Measurements from ENCODE around the gene ZBTB7C. TPM values are rescaled to one million over a fixed set of nuclear protein-coding genes. Genes with fewer than 3 reads are reported as not detected.

The ZBTB7C gene
- total RNA-seq, 2 donors from 2014 or later = 1.3 to 2.3 TPM

GRCh38 chr18:48364146-48364545 is 45.0 kb downstream of the ZBTB7C start:
- H3K9me3 ChIP-seq = no peaks in the 10 kb centered on the region
- intact Hi-C loops (cut with DNase I) = no loop called here
- WGBS, 2 donors = 95% methylated on average over 5 of the region's 5 CpGs
- H3K27ac ChIP-seq = no peak overlapping the region
- no peaks in the 10 kb centered on the region for H3K36me3 ChIP-seq (replicated peaks in 1 of 2; ENCODE audit: insufficient read depth in 1 of 2, low read depth in 2 of 2)
- H3K4me3 ChIP-seq = no peak overlapping the region
- ATAC-seq = no peak
- no peak for DNase-seq
- no peak for TF ChIP-seq POLR2A (IDR thresholded peaks at IDR 0.05)
- TF ChIP-seq, protein P1, sequence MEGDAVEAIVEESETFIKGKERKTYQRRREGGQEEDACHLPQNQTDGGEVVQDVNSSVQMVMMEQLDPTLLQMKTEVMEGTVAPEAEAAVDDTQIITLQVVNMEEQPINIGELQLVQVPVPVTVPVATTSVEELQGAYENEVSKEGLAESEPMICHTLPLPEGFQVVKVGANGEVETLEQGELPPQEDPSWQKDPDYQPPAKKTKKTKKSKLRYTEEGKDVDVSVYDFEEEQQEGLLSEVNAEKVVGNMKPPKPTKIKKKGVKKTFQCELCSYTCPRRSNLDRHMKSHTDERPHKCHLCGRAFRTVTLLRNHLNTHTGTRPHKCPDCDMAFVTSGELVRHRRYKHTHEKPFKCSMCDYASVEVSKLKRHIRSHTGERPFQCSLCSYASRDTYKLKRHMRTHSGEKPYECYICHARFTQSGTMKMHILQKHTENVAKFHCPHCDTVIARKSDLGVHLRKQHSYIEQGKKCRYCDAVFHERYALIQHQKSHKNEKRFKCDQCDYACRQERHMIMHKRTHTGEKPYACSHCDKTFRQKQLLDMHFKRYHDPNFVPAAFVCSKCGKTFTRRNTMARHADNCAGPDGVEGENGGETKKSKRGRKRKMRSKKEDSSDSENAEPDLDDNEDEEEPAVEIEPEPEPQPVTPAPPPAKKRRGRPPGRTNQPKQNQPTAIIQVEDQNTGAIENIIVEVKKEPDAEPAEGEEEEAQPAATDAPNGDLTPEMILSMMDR (IDR thresholded peaks at IDR 0.05) = no peak
- no peaks in the 10 kb centered on the region for H3K4me1 ChIP-seq
- H3K27me3 ChIP-seq = no peaks in the 10 kb centered on the region

GRCh38 chr18:48363175-48363574 is 46.0 kb downstream of the ZBTB7C start:
- WGBS, 2 donors = 51 to 57% methylated on average over 3 of the region's 3 CpGs
- no peak for DNase-seq
- H3K9me3 ChIP-seq = no peaks in the 10 kb centered on the region
- no peaks in the 10 kb centered on the region for H3K36me3 ChIP-seq (replicated peaks in 1 of 2; ENCODE audit: insufficient read depth in 1 of 2, low read depth in 2 of 2)
- no peaks in the 10 kb centered on the region for H3K4me1 ChIP-seq
- ATAC-seq = no peak
- intact Hi-C loops (cut with DNase I) = no loop called here
- no peak overlapping the region for H3K27ac ChIP-seq
- no peak overlapping the region for H3K4me3 ChIP-seq
- no peaks in the 10 kb centered on the region for H3K27me3 ChIP-seq
- TF ChIP-seq, protein P1 (IDR thresholded peaks at IDR 0.05) = no peak
- TF ChIP-seq POLR2A (IDR thresholded peaks at IDR 0.05) = no peak

GRCh38 chr18:48361801-48362200 is 47.4 kb downstream of the ZBTB7C start:
- H3K27ac ChIP-seq = no peak overlapping the region
- H3K27me3 ChIP-seq = no peaks in the 10 kb centered on the region
- 64 to 72% methylated on average over 4 of the region's 4 CpGs for WGBS, 2 donors
- no peak for ATAC-seq
- no peak overlapping the region for H3K4me3 ChIP-seq
- H3K9me3 ChIP-seq = no peaks in the 10 kb centered on the region
- TF ChIP-seq POLR2A (IDR thresholded peaks at IDR 0.05) = no peak
- H3K36me3 ChIP-seq (replicated peaks in 1 of 2; ENCODE audit: insufficient read depth in 1 of 2, low read depth in 2 of 2) = no peaks in the 10 kb centered on the region
- no peak for DNase-seq
- intact Hi-C loops (cut with DNase I) = no loop called here
- H3K4me1 ChIP-seq = no peaks in the 10 kb centered on the region

GRCh38 chr18:48360376-48361021 is 48.7 kb downstream of the ZBTB7C start:
- intact Hi-C loops (cut with DNase I) = no loop called here
- Histone ChIP-seq H3K36me3 (replicated peaks in 1 of 2; ENCODE audit: insufficient read depth in 1 of 2, low read depth in 2 of 2) (no peaks in the 10 kb centered on the region), H3K27me3 (no peaks in the 10 kb centered on the region), H3K4me3 (no peak overlapping the region), H3K9me3 (no peaks in the 10 kb centered on the region), H3K27ac (no peak overlapping the region), H3K4me1 (no peaks in the 10 kb centered on the region)
- ATAC-seq (no peak), DNase-seq (no peak)
- WGBS, 2 donors = 77 to 78% methylated on average over 9 of the region's 9 CpGs
- TF ChIP-seq, protein P1 (IDR thresholded peaks at IDR 0.05) = no peak
- no peak for TF ChIP-seq POLR2A (IDR thresholded peaks at IDR 0.05)

GRCh38 chr18:48359626-48360025 is 49.6 kb downstream of the ZBTB7C start:
- intact Hi-C loops (cut with DNase I) = no loop called here
- Histone ChIP-seq H3K4me3 (no peak overlapping the region), H3K36me3 (replicated peaks in 1 of 2; ENCODE audit: insufficient read depth in 1 of 2, low read depth in 2 of 2) (no peaks in the 10 kb centered on the region), H3K4me1 (no peaks in the 10 kb centered on the region), H3K9me3 (no peaks in the 10 kb centered on the region), H3K27ac (no peak overlapping the region), H3K27me3 (no peaks in the 10 kb centered on the region)
- TF ChIP-seq, protein P1 (IDR thresholded peaks at IDR 0.05) = no peak
- TF ChIP-seq POLR2A (IDR thresholded peaks at IDR 0.05) = no peak
- whole genome bisulfite sequencing, 2 donors = 77 to 79% methylated on average over 3 of the region's 3 CpGs
- ATAC-seq = no peak
- DNase-seq = no peak

Measured in body of pancreas (tissue), 4 donors.